ENCODE measurements around the gene MIER3. TPM values are rescaled to one million over a fixed set of nuclear protein-coding genes. Genes with fewer than 3 reads are reported as not detected.

MIER3 gene
- total and polyA plus RNA-seq, 9 of the 15 experiments (the other 6 are each of a cell fraction or from before 2014, with no cell fraction given) = 4.1 to 29.3 (median 13.0) TPM

- BruUV-seq (replicated peaks) = no TSS peak
- TF ChIP-seq ETV5 (CRISPR knock-in tag; IDR thresholded peaks at IDR 0.05; ENCODE audit: low read depth) = no peak
- TF ChIP-seq, protein P1, sequence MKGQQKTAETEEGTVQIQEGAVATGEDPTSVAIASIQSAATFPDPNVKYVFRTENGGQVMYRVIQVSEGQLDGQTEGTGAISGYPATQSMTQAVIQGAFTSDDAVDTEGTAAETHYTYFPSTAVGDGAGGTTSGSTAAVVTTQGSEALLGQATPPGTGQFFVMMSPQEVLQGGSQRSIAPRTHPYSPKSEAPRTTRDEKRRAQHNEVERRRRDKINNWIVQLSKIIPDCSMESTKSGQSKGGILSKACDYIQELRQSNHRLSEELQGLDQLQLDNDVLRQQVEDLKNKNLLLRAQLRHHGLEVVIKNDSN (CRISPR knock-in tag; IDR thresholded peaks at IDR 0.05) = no peak
- no peak for TF ChIP-seq PHF20 (IDR thresholded peaks at IDR 0.05; ENCODE audit: partially characterized antibody)
- TF ChIP-seq HSF4 (CRISPR knock-in tag; IDR thresholded peaks at IDR 0.05; ENCODE audit: borderline replicate concordance) = no peak
- TF ChIP-seq, protein P2, sequence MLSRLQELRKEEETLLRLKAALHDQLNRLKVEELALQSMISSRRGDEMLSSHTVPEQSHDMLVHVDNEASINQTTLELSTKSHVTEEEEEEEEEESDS (CRISPR knock-in tag; IDR thresholded peaks at IDR 0.05) = no peak
- TF ChIP-seq HDAC8 (tag; IDR thresholded peaks at IDR 0.05) = no peak
- no peak overlapping the region for H3K4me2 ChIP-seq (ENCODE audit: insufficient read depth, low read length)
- 84% methylated on average over 3 of the region's 3 CpGs for WGBS (ENCODE audit: insufficient coverage, low coverage, missing lambda C conversion rate)
- no peaks in the 10 kb centered on the region for H3K9me3 ChIP-seq (replicated peaks; ENCODE audit: control insufficient read depth, insufficient read depth, low read depth, low read length)
- H4K20me1 ChIP-seq (replicated peaks; ENCODE audit: control insufficient read depth, insufficient read depth, low read length) = no peaks in the 10 kb centered on the region
- in situ Hi-C loops (cut with MboI) (no loop called here), intact Hi-C loops (cut with micrococcal nuclease) (no loop called here)
- H3K36me3 ChIP-seq (ENCODE audit: control insufficient read depth, insufficient read depth, low read length) = peaks cover 10% of the 10 kb centered on the region; the same call in 2 of the 3 replicates
- ATAC-seq (no peak), DNase-seq (ENCODE audit: extremely low read depth in 1 of 4, low spot score in 3 of 4) (no peak), FAIRE-seq (no peak)
- no peak overlapping the region for H3K27ac ChIP-seq (ENCODE audit: extremely low read depth, low read depth, low read length)
- H3K9me1 ChIP-seq (ENCODE audit: control insufficient read depth, insufficient read depth, low read length) = no peaks in the 10 kb centered on the region
- ChIA-PET POLR2A (interaction anchor here (0.7 to 0.9 kb wide), 2 partner anchors 9 to 13 kb away, joined by 4 read pairs; no protein-coding TSS in a partner anchor), CTCF (ENCODE audit: low intra/inter-chr PET ratio) (no interaction called here)
- H3K4me1 ChIP-seq (replicated peaks in 1 of 2; ENCODE audit: control insufficient read depth in 2 of 2, insufficient read depth in 2 of 2, low read length in 2 of 2) = peaks cover 0 to 7% of the 10 kb centered on the region in 2 experiments; a peak in 3 of 5 replicates
- peaks cover 14% of the 10 kb centered on the region; the same call in 2 of the 3 replicates for H3K79me2 ChIP-seq (ENCODE audit: control insufficient read depth, insufficient read depth, low read length)
- no peaks in the 10 kb centered on the region for H3K27me3 ChIP-seq (ENCODE audit: control insufficient read depth in 2 of 2, insufficient read depth in 2 of 2, low read length in 2 of 2)
- H3K4me3 ChIP-seq = no peak overlapping the region
- H3K9ac ChIP-seq (ENCODE audit: insufficient read depth in 1 of 2, low read depth in 2 of 2, low read length in 2 of 2) = no peak overlapping the region
- no peak overlapping the region for H2AFZ ChIP-seq (ENCODE audit: low read depth, low read length)
Observed at GRCh38 chr5:56913766-56914165, 38.2 kb downstream of the MIER3 start.
